ENCODE data around the gene ADCY2.

The ADCY2 gene

DNA sequence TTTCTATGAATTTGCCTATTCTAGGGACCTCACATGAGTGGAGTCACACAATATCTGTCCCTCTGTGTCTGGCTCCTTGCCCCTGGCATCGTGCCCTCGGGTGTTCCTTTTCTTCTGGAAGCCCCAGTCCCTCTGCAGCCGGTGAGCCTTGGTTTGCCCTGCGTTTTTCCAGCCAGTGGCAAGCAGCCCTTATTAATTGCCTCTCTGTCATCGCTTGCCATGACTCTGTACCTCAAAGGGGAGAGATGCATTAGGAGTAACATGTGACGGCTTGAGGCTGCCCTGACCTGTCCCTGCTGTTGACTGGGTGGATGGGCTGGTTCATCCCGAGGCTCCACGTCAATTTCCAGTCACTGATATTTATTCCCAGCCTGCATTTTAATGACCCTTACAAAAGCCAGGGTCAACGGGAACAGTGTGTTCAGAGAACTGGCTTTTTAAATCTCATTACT is 367.7 kb downstream of the ADCY2 start:
- no peak for DNase-seq (ENCODE audit: low read depth)
- TF ChIP-seq, protein P1, sequence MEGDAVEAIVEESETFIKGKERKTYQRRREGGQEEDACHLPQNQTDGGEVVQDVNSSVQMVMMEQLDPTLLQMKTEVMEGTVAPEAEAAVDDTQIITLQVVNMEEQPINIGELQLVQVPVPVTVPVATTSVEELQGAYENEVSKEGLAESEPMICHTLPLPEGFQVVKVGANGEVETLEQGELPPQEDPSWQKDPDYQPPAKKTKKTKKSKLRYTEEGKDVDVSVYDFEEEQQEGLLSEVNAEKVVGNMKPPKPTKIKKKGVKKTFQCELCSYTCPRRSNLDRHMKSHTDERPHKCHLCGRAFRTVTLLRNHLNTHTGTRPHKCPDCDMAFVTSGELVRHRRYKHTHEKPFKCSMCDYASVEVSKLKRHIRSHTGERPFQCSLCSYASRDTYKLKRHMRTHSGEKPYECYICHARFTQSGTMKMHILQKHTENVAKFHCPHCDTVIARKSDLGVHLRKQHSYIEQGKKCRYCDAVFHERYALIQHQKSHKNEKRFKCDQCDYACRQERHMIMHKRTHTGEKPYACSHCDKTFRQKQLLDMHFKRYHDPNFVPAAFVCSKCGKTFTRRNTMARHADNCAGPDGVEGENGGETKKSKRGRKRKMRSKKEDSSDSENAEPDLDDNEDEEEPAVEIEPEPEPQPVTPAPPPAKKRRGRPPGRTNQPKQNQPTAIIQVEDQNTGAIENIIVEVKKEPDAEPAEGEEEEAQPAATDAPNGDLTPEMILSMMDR (IDR thresholded peaks at IDR 0.05; ENCODE audit: low read length, missing control alignments), result no peak
- H3K4me3 ChIP-seq (replicated peaks; ENCODE audit: low read depth, low read length), result no peak overlapping the region

GRCh38 chr5:7764452-7764851 is 368.5 kb downstream of the ADCY2 start:
- DNase-seq (ENCODE audit: low read depth), result no peak
- H3K4me3 ChIP-seq (replicated peaks; ENCODE audit: low read depth, low read length), result no peak overlapping the region

DNA sequence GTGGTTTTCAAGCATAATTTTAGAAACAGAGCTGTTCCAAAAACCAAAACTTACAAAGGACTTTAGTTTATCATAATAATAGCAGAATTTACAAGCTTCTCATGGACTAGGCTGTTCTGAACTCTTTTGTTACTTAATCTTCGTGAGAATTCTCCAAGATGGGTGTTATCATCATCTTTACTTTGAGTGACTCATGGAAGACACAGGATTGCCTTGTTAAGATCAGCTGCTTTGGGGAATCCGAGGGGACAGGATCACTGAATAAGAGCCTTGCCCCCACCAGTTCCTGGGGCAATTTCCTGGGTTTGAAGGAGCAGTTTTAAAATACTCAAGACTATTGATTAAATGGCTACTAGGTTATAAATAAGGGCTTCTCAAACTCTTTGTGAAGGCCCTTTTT is 374.5 kb downstream of the ADCY2 start:
- no peak overlapping the region for H3K4me3 ChIP-seq (replicated peaks; ENCODE audit: low read depth, low read length)
- TF ChIP-seq, protein P1 (IDR thresholded peaks at IDR 0.05; ENCODE audit: low read length, missing control alignments), result no peak
- DNase-seq (ENCODE audit: low read depth), result no peak

More at GRCh38 chr5:7764452-7764851, 368.5 kb downstream of the ADCY2 start:
- TF ChIP-seq, protein P1 (IDR thresholded peaks at IDR 0.05; ENCODE audit: low read length, missing control alignments), result no peak

DNA sequence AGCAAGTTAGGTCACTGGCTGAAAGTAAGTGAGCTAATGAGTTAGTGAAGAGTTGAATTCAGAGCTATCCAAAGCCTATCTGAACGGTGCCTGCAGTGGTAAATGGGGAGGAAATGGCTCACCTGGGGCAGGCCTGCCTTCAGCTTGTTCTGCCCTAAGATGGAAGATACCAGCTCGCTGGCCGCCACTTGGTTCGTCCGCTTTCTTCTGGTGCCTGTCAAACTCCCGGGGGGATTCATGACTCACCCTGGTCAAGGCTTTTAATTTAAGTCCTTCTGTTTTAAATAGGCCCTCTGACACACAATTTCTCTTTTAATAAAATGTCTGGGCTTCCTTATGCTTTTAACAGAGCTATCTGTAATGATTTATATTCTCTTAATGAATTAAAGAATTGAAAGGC is 376.2 kb downstream of the ADCY2 start:
- TF ChIP-seq, protein P1 (IDR thresholded peaks at IDR 0.05; ENCODE audit: low read length, missing control alignments), result no peak
- DNase-seq (ENCODE audit: low read depth), result no peak
- H3K4me3 ChIP-seq (replicated peaks; ENCODE audit: low read depth, low read length), result no peak overlapping the region

DNA sequence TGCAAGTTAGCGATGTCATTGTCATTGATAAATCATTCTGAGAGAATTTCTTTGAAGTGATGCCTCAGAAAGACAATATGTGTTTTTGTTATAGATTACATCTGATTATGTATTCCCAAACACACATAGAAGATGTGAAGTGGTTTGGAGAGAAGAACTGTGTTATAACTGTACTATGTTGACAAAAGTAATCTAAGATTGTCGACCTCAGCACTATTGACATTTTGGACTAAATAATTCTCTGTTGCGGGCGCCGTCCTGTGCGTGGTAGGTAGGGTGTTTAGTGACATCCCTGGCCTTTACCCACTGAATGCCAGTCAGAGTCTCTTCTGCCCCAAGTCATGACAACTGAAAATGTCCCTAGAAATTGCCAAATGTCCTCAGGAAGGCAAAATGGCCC is 377.2 kb downstream of the ADCY2 start:
- no peak for DNase-seq (ENCODE audit: low read depth)
- TF ChIP-seq, protein P1 (IDR thresholded peaks at IDR 0.05; ENCODE audit: low read length, missing control alignments), result no peak
- H3K4me3 ChIP-seq (replicated peaks; ENCODE audit: low read depth, low read length), result no peak overlapping the region

GRCh38 chr5:7776442-7776841 is 380.5 kb downstream of the ADCY2 start:
- TF ChIP-seq, protein P1 (IDR thresholded peaks at IDR 0.05; ENCODE audit: low read length, missing control alignments), result no peak
- DNase-seq (ENCODE audit: low read depth), result no peak
- no peak overlapping the region for H3K4me3 ChIP-seq (replicated peaks; ENCODE audit: low read depth, low read length)
